CD4-positive, alpha-beta memory T cell (primary cell): ENCODE results near the gene SMAGP. TPM values are rescaled to one million over a fixed set of nuclear protein-coding genes. Genes with fewer than 3 reads are reported as not detected.
"Not testable (repeated sequence)": the region's sequence is repeated elsewhere in the genome, so short reads cannot be mapped to it uniquely, and the experiment has no call there.

Experiments
- CTCF ChIA-PET: fragments of 350-600 bp; sonication (Branson Sonifier 250); formaldehyde crosslinking; loops from one replicate; lab custom pipeline; 2021; ENCODE audit warnings: inconsistent platforms; ENCODE audit not compliant: partially characterized antibody; lab: Charles Lee
- POLR2A ChIA-PET: fragments of 350-600 bp; sonication (Branson Sonifier 250); formaldehyde crosslinking; loops from one replicate; lab custom pipeline; 2021; ENCODE audit not compliant: partially characterized antibody; lab: Charles Lee
- DNase-seq, 5 donors: peaks; one replicate each; pipeline versions ENCODE4 v3.0.0 to v3.0.0-alpha.2; 2020 to 2022; ENCODE audit warnings: mixed read lengths in 1 of 5
- H3K27ac ChIP-seq: one replicate; pipeline ENCODE4 v1.7.0; 2013; ENCODE audit warnings: low read depth, low read length
- H3K27me3 ChIP-seq: 2 replicates; pipeline ENCODE4 v1.7.0; 2013; ENCODE audit warnings: mild to moderate bottlenecking, low read length, moderate library complexity; ENCODE audit not compliant: insufficient read depth
- H3K36me3 ChIP-seq: 2 replicates; pipeline ENCODE4 v1.7.0; 2013; ENCODE audit warnings: mild to moderate bottlenecking, low read length, moderate library complexity; ENCODE audit not compliant: insufficient read depth
- H3K4me1 ChIP-seq: 2 replicates; pipeline ENCODE4 v1.7.0; 2013; ENCODE audit warnings: mild to moderate bottlenecking, low read length, moderate library complexity; ENCODE audit not compliant: insufficient read depth
- H3K4me3 ChIP-seq, 2 donors: one replicate each; pipeline ENCODE4 v1.7.0; 2013; ENCODE audit warnings: low read length in 2 of 2, mild to moderate bottlenecking in 1 of 2
- H3K9me3 ChIP-seq, 2 donors: one replicate each; pipeline ENCODE4 v1.7.0; 2013; ENCODE audit warnings: low read length in 2 of 2, control low read depth in 1 of 2; ENCODE audit not compliant: control insufficient read depth in 1 of 2
- H3K27ac Mint-ChIP-seq, 7 donors: one replicate each; pipeline ENCODE4 v1.8.0; 2020 to 2021; ENCODE audit warnings: mixed read lengths in 7 of 7, mild to moderate bottlenecking in 6 of 7, inconsistent platforms in 3 of 7, moderate library complexity in 3 of 7
- H3K27me3 Mint-ChIP-seq, 2 donors: one replicate each; pipeline ENCODE4 v1.8.0; 2020 to 2021; ENCODE audit warnings: mixed read lengths in 2 of 2
- H3K36me3 Mint-ChIP-seq, 2 donors: one replicate each; pipeline ENCODE4 v1.8.0; 2020 to 2021; ENCODE audit warnings: mixed read lengths in 2 of 2, inconsistent platforms in 1 of 2, mild to moderate bottlenecking in 1 of 2
- H3K4me1 Mint-ChIP-seq, 4 donors: one replicate each; pipeline ENCODE4 v1.8.0; 2020 to 2021; ENCODE audit warnings: mixed read lengths in 4 of 4, mild to moderate bottlenecking in 1 of 4
- H3K4me3 Mint-ChIP-seq, 8 donors: one replicate each; pipeline ENCODE4 v1.8.0; 2020 to 2021; ENCODE audit warnings: mixed read lengths in 8 of 8, mild to moderate bottlenecking in 7 of 8, moderate library complexity in 6 of 8, inconsistent platforms in 3 of 8
- H3K9me3 Mint-ChIP-seq, 8 donors: one replicate each; pipeline ENCODE4 v1.8.0; 2020 to 2021; ENCODE audit warnings: mixed read lengths in 8 of 8, mild to moderate bottlenecking in 5 of 8, inconsistent platforms in 3 of 8, moderate library complexity in 1 of 8
- intact Hi-C: fragments of 100-400 bp; cut with micrococcal nuclease; formaldehyde crosslinking; loops from one replicate; pipeline ENCODE4 v1.15.1; 2023
- polyA plus RNA-seq, 2 donors: library from polyadenylated mRNA; unstranded; fragments of 300-500 nt; fragmentation: Illumina TruSeq; gene quantifications; one replicate each; pipeline ENCODE4 v1.2.3, GENCODE V29; 2021
- total RNA-seq, 2 experiments: library from RNA; stranded (reverse); gene quantifications; one replicate each; pipeline ENCODE4 v1.2.3, GENCODE V29; 2021

Gene SMAGP
- total and polyA plus RNA-seq, 4 experiments from 2014 or later, result 3.9 to 18.9 (median 8.0) TPM

GRCh38 chr12:51285843-51286242, 15.6 kb upstream of the SMAGP start:
- H3K27ac Mint-ChIP-seq, result peak overlapping the region in 5 of 7 donors; percentile 5 to 73 (median 40)

GRCh38 chr12:51281202-51281924, 11.1 kb upstream of the SMAGP start:
- Mint-ChIP-seq H3K27me3 (no peaks in the 10 kb centered on the region), H3K27ac (peak overlapping the region in 5 of 7 donors; percentile 15 to 68 (median 57)), H3K9me3 (no peaks in the 10 kb centered on the region), H3K4me1 (peaks cover 0 to 6% (median under 1%) of the 10 kb centered on the region in 4 donors), H3K36me3 (peaks cover 21 to 38% of the 10 kb centered on the region in 2 donors), H3K4me3 (no peak overlapping the region)
- POLR2A ChIA-PET, result interaction anchor here (1.1 to 2.9 kb wide), 3 partner anchors 11 to 37 kb away, joined by 3 to 9 read pairs (median 3); partner anchors contain the start of gene SMAGP
- Histone ChIP-seq H3K27me3 (no peaks in the 10 kb centered on the region), H3K36me3 (peaks cover 32% of the 10 kb centered on the region), H3K4me1 (no peaks in the 10 kb centered on the region), H3K27ac (no peak overlapping the region), H3K9me3 (no peaks in the 10 kb centered on the region), H3K4me3 (no peak overlapping the region)
- CTCF ChIA-PET, result interaction anchor here (1.1 kb wide), 2 partner anchors 10 to 60 kb away, joined by 3 to 4 read pairs; no protein-coding TSS in a partner anchor
- DNase-seq, result no peak
- intact Hi-C loops, result loop anchor here (5.0 kb wide), 1 partner anchor 41 kb away; the partner anchor contains the start of gene BIN2

More at GRCh38 chr12:51285843-51286242, 15.6 kb upstream of the SMAGP start:
- no peak for DNase-seq
- Mint-ChIP-seq H3K4me3 (no peak overlapping the region), H3K4me1 (peaks cover 0 to 6% (median under 1%) of the 10 kb centered on the region in 4 donors), H3K9me3 (no peaks in the 10 kb centered on the region), H3K36me3 (peaks cover 35 to 57% of the 10 kb centered on the region in 2 donors), H3K27me3 (no peaks in the 10 kb centered on the region)
- Histone ChIP-seq H3K4me3 (no peak overlapping the region), H3K27me3 (no peaks in the 10 kb centered on the region), H3K36me3 (peaks cover 57% of the 10 kb centered on the region), H3K9me3 (no peaks in the 10 kb centered on the region), H3K27ac (no peak overlapping the region), H3K4me1 (no peaks in the 10 kb centered on the region)
- CTCF ChIA-PET, result interaction anchor here (1.2 to 2.3 kb wide), 2 partner anchors 15 to 55 kb away, joined by 4 to 9 read pairs; no protein-coding TSS in a partner anchor
- POLR2A ChIA-PET, result interaction anchor here (0.7 to 2.7 kb wide), 3 partner anchors 33 to 55 kb away, joined by 3 to 8 read pairs (median 5); no protein-coding TSS in a partner anchor
- intact Hi-C loops, result no loop called here

GRCh38 chr12:51275088-51275487, 4.9 kb upstream of the SMAGP start:
- ChIA-PET CTCF (interaction anchor here (0.7 to 5.2 kb wide), 3 partner anchors 43 to 100 kb away, joined by 3 to 27 read pairs (median 4); no protein-coding TSS in a partner anchor), POLR2A (interaction anchor here (1.3 kb wide), 1 partner anchor 65 kb away, joined by 3 read pairs; no protein-coding TSS in a partner anchor)
- Mint-ChIP-seq H3K4me3 (no peak overlapping the region), H3K27me3 (no peaks in the 10 kb centered on the region), H3K9me3 (no peaks in the 10 kb centered on the region), H3K36me3 (peaks cover 0 to 6% of the 10 kb centered on the region in 2 donors), H3K4me1 (peaks cover 7 to 12% (median 10%) of the 10 kb centered on the region in 4 donors), H3K27ac (peak overlapping the region in 1 of 7 donors; percentile 15)
- Histone ChIP-seq H3K4me1 (peaks cover 8% of the 10 kb centered on the region), H3K27me3 (no peaks in the 10 kb centered on the region), H3K4me3 (no peak overlapping the region), H3K9me3 (no peaks in the 10 kb centered on the region), H3K36me3 (no peaks in the 10 kb centered on the region), H3K27ac (no peak overlapping the region)
- DNase-seq, result no peak
- intact Hi-C loops, result no loop called here

GRCh38 chr12:51272810-51273209, 2.6 kb upstream of the SMAGP start:
- H3K4me3 ChIP-seq, H3K27me3 Mint-ChIP-seq, POLR2A ChIA-PET, H3K27ac ChIP-seq, H3K36me3 Mint-ChIP-seq, H3K9me3 Mint-ChIP-seq, DNase-seq, H3K27ac Mint-ChIP-seq, H3K27me3 ChIP-seq, H3K9me3 ChIP-seq, H3K4me3 Mint-ChIP-seq, H3K36me3 ChIP-seq, intact Hi-C loops: not testable (repeated sequence)
- CTCF ChIA-PET, result interaction anchor here (1.6 to 2.4 kb wide), 2 partner anchors 68 to 508 kb away, joined by 3 to 15 read pairs; no protein-coding TSS in a partner anchor
- H3K4me1 ChIP-seq, result peaks cover 17% of the 10 kb centered on the region
- H3K4me1 Mint-ChIP-seq, result peaks cover 15 to 26% (median 19%) of the 10 kb centered on the region in 4 donors

GRCh38 chr12:51270951-51271518, 820 bp upstream of the SMAGP start:
- no peak for DNase-seq
- Mint-ChIP-seq H3K9me3 (no peaks in the 10 kb centered on the region), H3K4me1 (peaks cover 16 to 33% (median 20%) of the 10 kb centered on the region in 4 donors), H3K27ac (peak overlapping the region in 6 of 7 donors; percentile 72 to 89 (median 88)), H3K27me3 (no peaks in the 10 kb centered on the region), H3K4me3 (peak overlapping the region; percentile 88 to 97 (median 96)), H3K36me3 (peaks cover 0 to 7% of the 10 kb centered on the region in 2 donors)
- intact Hi-C loops, result no loop called here
- Histone ChIP-seq H3K27ac (peak overlapping the region; percentile 2), H3K4me1 (peaks cover 17% of the 10 kb centered on the region), H3K9me3 (no peaks in the 10 kb centered on the region), H3K27me3 (no peaks in the 10 kb centered on the region), H3K4me3 (peak overlapping the region; percentile 3 to 53), H3K36me3 (no peaks in the 10 kb centered on the region)
- CTCF ChIA-PET, result interaction anchor here (0.7 to 5.6 kb wide), 16 partner anchors 10 to 260 kb away, joined by 3 to 199 read pairs (median 3); partner anchors contain the start of genes DAZAP2 and POU6F1
- POLR2A ChIA-PET, result interaction anchor here (0.8 to 2.7 kb wide), 16 partner anchors 9 to 506 kb away, joined by 3 to 60 read pairs (median 6); partner anchors contain the start of genes DAZAP2 and POU6F1

GRCh38 chr12:51269174-51270066, 795 bp downstream of the SMAGP start:
- intact Hi-C loops, result loop anchor here (1.0 kb wide), 3 partner anchors 72 to 263 kb away; no protein-coding TSS in a partner anchor
- H3K9me3 Mint-ChIP-seq, result no peaks in the 10 kb centered on the region
- no peak overlapping the region for H3K27ac ChIP-seq
- peak overlapping the region; percentile 87 to 95 (median 90) for H3K4me3 Mint-ChIP-seq
- ChIA-PET POLR2A (interaction anchor here (0.8 to 2.7 kb wide), 13 partner anchors 12 to 221 kb away, joined by 3 to 60 read pairs (median 4); partner anchors contain the start of genes DAZAP2, LETMD1 and POU6F1), CTCF (interaction anchor here (0.8 to 5.6 kb wide), 15 partner anchors 8 to 262 kb away, joined by 3 to 199 read pairs (median 4); no protein-coding TSS in a partner anchor)
- DNase-seq, result peak; percentile 53 to 59 (median 55)
- no peaks in the 10 kb centered on the region for H3K27me3 ChIP-seq
- peaks cover 4 to 9% of the 10 kb centered on the region in 2 donors for H3K36me3 Mint-ChIP-seq
- peaks cover 24 to 44% (median 30%) of the 10 kb centered on the region in 4 donors for H3K4me1 Mint-ChIP-seq
- H3K27ac Mint-ChIP-seq, result peak overlapping the region; percentile 80 to 95 (median 90)
- H3K4me3 ChIP-seq, result peak overlapping the region in 1 of 2 donors; percentile 57
- H3K9me3 ChIP-seq, result no peaks in the 10 kb centered on the region
- no peaks in the 10 kb centered on the region for H3K36me3 ChIP-seq
- peaks cover 24% of the 10 kb centered on the region for H3K4me1 ChIP-seq
- no peaks in the 10 kb centered on the region for H3K27me3 Mint-ChIP-seq
